ENCODE measurements around the gene AGT. TPM values are rescaled to one million over a fixed set of nuclear protein-coding genes. Genes with fewer than 3 reads are reported as not detected.
"Not testable (repeated sequence)": the region's sequence is repeated elsewhere in the genome, so short reads cannot be mapped to it uniquely, and the experiment has no call there.

The AGT gene
- total RNA-seq, 1 experiment from 2014 or later: not detected

DNA sequence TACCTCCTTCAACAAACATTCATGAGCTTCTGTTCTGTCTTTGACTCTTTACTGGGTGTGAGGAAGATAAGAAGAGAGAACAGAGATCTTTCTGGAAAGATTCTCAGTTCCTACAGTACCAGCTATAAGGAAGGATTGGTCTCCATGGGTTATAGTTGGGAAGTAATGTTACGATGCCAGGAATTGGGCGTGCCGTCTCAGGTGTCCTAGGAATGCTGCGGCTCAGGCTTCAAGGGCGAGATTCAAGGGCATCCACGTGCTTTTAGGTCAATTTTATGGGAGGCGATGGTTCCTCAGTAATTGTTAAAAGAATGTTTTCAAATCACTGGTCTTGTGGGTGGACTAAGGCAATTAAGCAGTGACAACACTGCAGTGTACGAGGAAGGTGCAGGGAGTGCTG, 44.4 kb downstream of the AGT start:
- Histone ChIP-seq H3K4me3 (ENCODE audit: low read length) (no peak overlapping the region), H4K20me1 (ENCODE audit: insufficient read depth, low read depth, low read length) (no peaks in the 10 kb centered on the region), H2AFZ (ENCODE audit: low read length) (no peak overlapping the region), H3K9me3 (ENCODE audit: low read length) (no peaks in the 10 kb centered on the region), H3K79me2 (ENCODE audit: low read length) (no peaks in the 10 kb centered on the region; the same call in 1 of the 2 replicates), H3K27me3 (ENCODE audit: low read length) (no peaks in the 10 kb centered on the region), H3K4me2 (ENCODE audit: low read depth, low read length, poor library complexity, severe bottlenecking) (no peak overlapping the region), H3K27ac (ENCODE audit: low read length) (no peak overlapping the region), H3K9ac (ENCODE audit: low read length) (no peak overlapping the region), H3K9me2 (replicated peaks; ENCODE audit: insufficient read depth, low read length) (no peaks in the 10 kb centered on the region), H3K4me1 (ENCODE audit: low read length) (no peaks in the 10 kb centered on the region), H3K36me3 (ENCODE audit: insufficient read depth, low read length) (peaks cover 49% of the 10 kb centered on the region; the same call in 1 of the 2 replicates)
- DNase-seq: no peak

DNA sequence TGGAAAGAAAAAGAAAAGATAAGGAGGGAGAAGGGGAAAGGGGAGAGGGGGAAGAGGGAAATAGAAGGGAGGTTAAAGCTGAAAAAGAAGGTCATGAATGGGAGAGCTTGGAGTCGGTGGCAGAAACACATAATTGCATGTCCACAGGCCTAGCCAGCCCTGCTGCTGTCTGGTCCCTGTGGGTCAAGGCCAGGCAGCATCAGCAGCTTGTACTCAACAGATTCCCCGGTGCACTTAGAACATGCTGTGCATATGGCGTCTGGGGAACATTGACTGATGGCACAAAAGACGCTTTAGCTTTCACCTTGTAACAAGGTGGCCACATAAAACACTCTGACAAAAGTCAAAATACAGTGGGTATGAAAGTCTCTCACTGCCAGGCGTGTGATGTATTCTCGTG, 45.7 kb downstream of the AGT start:
- DNase-seq: no peak
- Histone ChIP-seq H4K20me1 (ENCODE audit: insufficient read depth, low read depth, low read length) (no peaks in the 10 kb centered on the region), H3K27me3 (ENCODE audit: low read length) (no peaks in the 10 kb centered on the region), H3K9ac (ENCODE audit: low read length) (no peak overlapping the region), H3K4me3 (ENCODE audit: low read length) (no peak overlapping the region), H3K9me3 (ENCODE audit: low read length) (no peaks in the 10 kb centered on the region), H3K4me2 (ENCODE audit: low read depth, low read length, poor library complexity, severe bottlenecking) (no peak overlapping the region), H3K79me2 (ENCODE audit: low read length) (no peaks in the 10 kb centered on the region; the same call in 1 of the 2 replicates), H2AFZ (ENCODE audit: low read length) (no peak overlapping the region), H3K9me2 (replicated peaks; ENCODE audit: insufficient read depth, low read length) (no peaks in the 10 kb centered on the region), H3K36me3 (ENCODE audit: insufficient read depth, low read length) (peaks cover 46% of the 10 kb centered on the region; the same call in 1 of the 2 replicates), H3K4me1 (ENCODE audit: low read length) (no peaks in the 10 kb centered on the region), H3K27ac (ENCODE audit: low read length) (no peak overlapping the region)

DNA sequence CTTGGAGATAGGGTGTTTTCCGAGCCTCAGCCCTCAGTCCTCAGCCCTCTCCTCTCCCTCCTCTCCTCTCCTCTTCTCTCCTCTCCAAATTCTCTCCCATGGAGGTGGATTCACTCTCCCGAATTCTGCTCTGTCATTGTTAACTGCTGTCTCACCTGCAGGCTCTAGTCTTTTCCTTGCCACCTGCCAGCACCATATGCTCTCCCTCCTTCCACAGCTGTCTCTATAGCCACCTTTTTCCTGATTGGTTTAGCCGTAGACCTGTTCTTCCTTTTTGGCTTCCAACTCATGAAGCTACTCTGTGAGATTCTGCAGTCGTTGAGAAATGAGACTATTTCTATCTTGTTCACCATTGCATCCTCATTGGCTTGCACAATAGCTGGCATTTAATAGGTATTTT, 51.9 kb downstream of the AGT start:
- H3K79me2 ChIP-seq (ENCODE audit: low read length): peaks cover 41% of the 10 kb centered on the region
- H4K20me1 ChIP-seq (ENCODE audit: insufficient read depth, low read depth, low read length): no peaks in the 10 kb centered on the region
- no peak overlapping the region for H3K4me2 ChIP-seq (ENCODE audit: low read depth, low read length, poor library complexity, severe bottlenecking)
- no peak overlapping the region for H3K4me3 ChIP-seq (ENCODE audit: low read length)
- H3K9ac ChIP-seq (ENCODE audit: low read length): no peak overlapping the region
- H3K36me3 ChIP-seq (ENCODE audit: insufficient read depth, low read length): peaks cover 49% of the 10 kb centered on the region; the same call in 1 of the 2 replicates
- no peaks in the 10 kb centered on the region for H3K9me2 ChIP-seq (replicated peaks; ENCODE audit: insufficient read depth, low read length)
- H3K27me3 ChIP-seq (ENCODE audit: low read length): no peaks in the 10 kb centered on the region
- no peak overlapping the region for H3K27ac ChIP-seq (ENCODE audit: low read length)
- no peaks in the 10 kb centered on the region for H3K9me3 ChIP-seq (ENCODE audit: low read length)
- no peaks in the 10 kb centered on the region for H3K4me1 ChIP-seq (ENCODE audit: low read length)
- no peak overlapping the region for H2AFZ ChIP-seq (ENCODE audit: low read length)
- DNase-seq: no peak

DNA sequence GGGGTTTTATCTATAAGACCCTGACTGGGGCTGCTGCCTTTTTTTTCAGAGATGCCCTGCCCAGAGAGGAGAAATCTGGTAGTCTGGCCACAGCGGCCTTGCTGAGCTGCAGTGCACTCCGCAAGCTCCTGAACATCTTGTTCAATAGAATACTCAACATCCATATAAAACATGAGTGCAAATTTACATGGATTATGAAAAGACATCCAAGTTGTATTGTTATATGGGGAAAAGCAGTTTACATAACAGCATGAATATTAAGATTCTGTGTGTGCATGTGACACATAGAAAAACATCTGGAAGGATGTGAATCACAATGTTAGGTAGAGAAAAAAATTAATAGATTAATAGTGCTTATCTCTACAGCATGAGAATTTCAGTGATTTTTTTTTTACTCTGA, 55.2 kb downstream of the AGT start:
- H3K4me1 ChIP-seq (ENCODE audit: low read length): no peaks in the 10 kb centered on the region
- no peaks in the 10 kb centered on the region for H3K9me2 ChIP-seq (replicated peaks; ENCODE audit: insufficient read depth, low read length)
- no peak for DNase-seq
- H3K36me3 ChIP-seq (ENCODE audit: insufficient read depth, low read length): peaks cover 29% of the 10 kb centered on the region; the same call in 1 of the 2 replicates
- H3K9me3 ChIP-seq (ENCODE audit: low read length): no peaks in the 10 kb centered on the region
- H3K4me3 ChIP-seq (ENCODE audit: low read length): no peak overlapping the region
- no peak overlapping the region for H3K4me2 ChIP-seq (ENCODE audit: low read depth, low read length, poor library complexity, severe bottlenecking)
- H3K9ac ChIP-seq (ENCODE audit: low read length): no peak overlapping the region
- H3K79me2 ChIP-seq (ENCODE audit: low read length): peaks cover 72% of the 10 kb centered on the region
- no peaks in the 10 kb centered on the region for H4K20me1 ChIP-seq (ENCODE audit: insufficient read depth, low read depth, low read length)
- no peaks in the 10 kb centered on the region for H3K27me3 ChIP-seq (ENCODE audit: low read length)
- H2AFZ ChIP-seq (ENCODE audit: low read length): no peak overlapping the region
- H3K27ac ChIP-seq (ENCODE audit: low read length): no peak overlapping the region

DNA sequence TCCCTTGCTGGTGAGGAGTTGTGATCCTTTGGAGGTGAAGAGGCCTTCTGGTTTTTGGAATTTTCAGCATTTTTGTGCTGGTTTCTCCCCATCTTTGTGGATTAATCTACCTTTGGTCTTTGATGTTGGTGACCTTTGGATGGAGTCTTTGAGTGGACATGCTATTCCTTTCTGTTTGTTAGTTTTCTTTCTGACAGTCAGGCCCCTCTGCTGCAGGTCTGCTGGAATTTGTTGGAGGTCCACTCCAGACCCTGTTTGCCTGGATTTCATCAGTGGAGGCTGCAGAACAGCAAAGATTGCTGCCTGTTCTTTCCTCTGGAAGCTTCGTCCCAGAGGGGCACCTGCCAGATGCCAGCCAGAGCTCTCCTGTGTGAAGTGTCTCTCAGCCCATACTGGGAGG, 55.8 kb downstream of the AGT start:
- H3K9me3 ChIP-seq (ENCODE audit: low read length); H2AFZ ChIP-seq (ENCODE audit: low read length); DNase-seq; H3K9me2 ChIP-seq (replicated peaks; ENCODE audit: insufficient read depth, low read length); H3K27ac ChIP-seq (ENCODE audit: low read length); H3K4me1 ChIP-seq (ENCODE audit: low read length); H3K27me3 ChIP-seq (ENCODE audit: low read length); H3K4me3 ChIP-seq (ENCODE audit: low read length); H4K20me1 ChIP-seq (ENCODE audit: insufficient read depth, low read depth, low read length); H3K4me2 ChIP-seq (ENCODE audit: low read depth, low read length, poor library complexity, severe bottlenecking); H3K9ac ChIP-seq (ENCODE audit: low read length): not testable (repeated sequence)
- peaks cover 26% of the 10 kb centered on the region; the same call in 1 of the 2 replicates for H3K36me3 ChIP-seq (ENCODE audit: insufficient read depth, low read length)
- peaks cover 78% of the 10 kb centered on the region for H3K79me2 ChIP-seq (ENCODE audit: low read length)

DNA sequence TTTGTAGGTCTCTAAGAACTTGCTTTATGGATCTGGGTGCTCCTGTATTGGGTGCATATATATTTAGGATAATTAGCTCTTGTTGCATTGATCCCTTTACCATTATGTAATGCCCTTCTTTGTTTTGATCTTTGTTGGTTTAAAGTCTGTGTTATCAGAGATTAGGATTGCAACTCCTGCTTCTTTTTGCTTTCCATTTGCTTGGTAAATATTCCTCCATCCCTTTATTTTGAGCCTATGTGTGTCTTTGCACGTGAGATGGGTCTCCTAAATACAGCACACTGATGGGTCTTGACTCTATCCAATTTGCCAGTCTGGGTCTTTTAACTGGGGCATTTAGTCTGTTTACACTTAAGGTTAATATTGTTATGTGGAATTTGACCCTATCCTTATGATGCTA, 57.2 kb downstream of the AGT start:
- not testable (repeated sequence) for H3K4me1 ChIP-seq (ENCODE audit: low read length); H3K27ac ChIP-seq (ENCODE audit: low read length); H3K27me3 ChIP-seq (ENCODE audit: low read length); H3K4me3 ChIP-seq (ENCODE audit: low read length); H3K4me2 ChIP-seq (ENCODE audit: low read depth, low read length, poor library complexity, severe bottlenecking); H3K9me2 ChIP-seq (replicated peaks; ENCODE audit: insufficient read depth, low read length); H4K20me1 ChIP-seq (ENCODE audit: insufficient read depth, low read depth, low read length); H2AFZ ChIP-seq (ENCODE audit: low read length); DNase-seq; H3K9ac ChIP-seq (ENCODE audit: low read length); H3K9me3 ChIP-seq (ENCODE audit: low read length)
- Histone ChIP-seq H3K36me3 (ENCODE audit: insufficient read depth, low read length) (peaks cover 20% of the 10 kb centered on the region), H3K79me2 (ENCODE audit: low read length) (peaks cover 90% of the 10 kb centered on the region)

Other genes starting within 250 kb of the AGT start
- gene COG2, start 71.6 kb downstream of the AGT start, total RNA-seq (2014; rRNA removed; shearing (Covaris generic); ENCODE audit: low replicate concordance): 33.9 and 40.9 TPM in 2 replicates
- gene CAPN9, start 33.3 kb upstream of the AGT start, total RNA-seq (2014; rRNA removed; shearing (Covaris generic); ENCODE audit: low replicate concordance): not detected in 2 replicates
- 3.0 and 3.7 TPM in 2 replicates for gene C1orf198, start 154.4 kb upstream of the AGT start, total RNA-seq (2014; rRNA removed; shearing (Covaris generic); ENCODE audit: low replicate concordance)